Fibroblast of the conjunctiva (primary cell): ENCODE measurements around the gene KCNK1.

Source experiments
- DNase-seq: peaks from one replicate; pipeline ENCODE4 v3.0.0-alpha.2; 2010; ENCODE audit warnings: low read depth

KCNK1 gene

DNA sequence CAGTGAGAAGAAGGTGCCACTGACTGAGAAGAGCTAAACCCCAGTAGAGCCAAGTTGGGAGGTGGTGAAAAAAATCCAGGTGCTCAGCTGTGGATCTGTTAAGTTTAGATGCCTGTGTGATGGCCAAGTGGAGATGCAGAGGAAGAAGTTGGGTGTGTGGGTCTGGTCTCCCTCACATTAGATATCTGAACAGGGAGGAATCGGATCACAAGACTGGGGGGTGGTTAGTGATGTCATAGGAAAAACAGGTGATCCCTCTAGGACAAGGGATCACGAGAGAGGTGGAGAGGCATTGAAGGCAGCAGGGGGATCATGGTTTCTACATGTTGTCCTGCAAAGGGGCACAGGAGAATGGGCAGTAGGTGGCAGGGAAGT is 22.6 kb downstream of the KCNK1 start:
- DNase-seq, result no peak

DNA sequence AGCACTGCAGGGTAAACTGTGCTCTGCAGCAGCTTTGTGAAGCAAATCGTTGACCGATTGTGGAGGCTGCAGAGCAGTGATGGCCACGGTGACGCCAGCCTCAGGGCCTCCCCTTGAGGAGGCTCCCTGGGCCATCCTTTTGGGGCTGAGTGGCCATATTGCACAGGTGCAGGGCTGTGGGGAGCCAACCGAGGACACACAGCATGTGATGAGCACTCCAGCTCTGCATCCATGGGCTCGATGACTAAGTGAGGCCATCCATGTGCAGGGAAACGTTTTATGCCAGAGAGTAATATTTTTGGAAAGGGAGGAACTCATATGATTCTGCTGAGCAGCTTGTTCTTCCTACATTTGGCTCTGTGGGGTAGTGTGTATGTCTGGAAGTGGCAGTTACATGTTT is 24.6 kb downstream of the KCNK1 start:
- no peak for DNase-seq

DNA sequence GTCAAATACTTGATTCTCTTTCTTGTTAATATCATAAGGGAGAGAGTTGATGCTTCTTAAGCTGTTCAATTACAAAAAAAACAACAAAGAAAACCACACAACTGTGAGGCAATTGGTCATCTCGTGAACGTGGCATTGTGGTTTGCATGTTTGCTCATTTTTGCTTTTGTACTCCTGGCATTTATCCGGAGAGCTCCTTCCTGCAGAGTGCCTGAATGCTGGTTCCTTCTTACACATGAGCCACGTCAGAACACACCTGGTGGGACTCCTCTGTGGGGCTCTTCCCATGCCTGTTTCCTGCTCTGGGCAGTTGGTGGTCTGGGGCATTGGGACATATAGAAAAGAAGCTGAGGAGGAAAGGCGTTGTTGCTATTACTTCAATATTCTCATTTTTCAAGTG is 25.7 kb downstream of the KCNK1 start:
- no peak for DNase-seq

DNA sequence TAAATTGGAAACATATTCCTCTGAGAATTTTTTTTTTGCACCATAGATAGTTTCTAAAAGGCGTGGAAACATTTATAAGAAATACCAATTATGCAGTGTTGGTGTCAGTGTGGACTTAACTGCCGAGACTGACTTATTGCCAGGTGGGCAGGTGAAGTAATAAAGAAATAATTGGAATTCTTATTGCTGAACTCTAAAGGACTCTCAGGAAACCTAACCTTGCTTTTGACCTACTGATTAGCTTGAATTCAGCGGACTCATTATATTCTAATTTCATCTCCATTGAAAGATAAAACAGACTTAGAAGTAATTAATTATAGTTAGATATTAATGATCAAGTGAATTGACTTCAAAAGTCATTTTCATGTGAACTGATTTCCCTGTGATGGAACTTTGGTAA is 26.3 kb downstream of the KCNK1 start:
- DNase-seq, result no peak

DNA sequence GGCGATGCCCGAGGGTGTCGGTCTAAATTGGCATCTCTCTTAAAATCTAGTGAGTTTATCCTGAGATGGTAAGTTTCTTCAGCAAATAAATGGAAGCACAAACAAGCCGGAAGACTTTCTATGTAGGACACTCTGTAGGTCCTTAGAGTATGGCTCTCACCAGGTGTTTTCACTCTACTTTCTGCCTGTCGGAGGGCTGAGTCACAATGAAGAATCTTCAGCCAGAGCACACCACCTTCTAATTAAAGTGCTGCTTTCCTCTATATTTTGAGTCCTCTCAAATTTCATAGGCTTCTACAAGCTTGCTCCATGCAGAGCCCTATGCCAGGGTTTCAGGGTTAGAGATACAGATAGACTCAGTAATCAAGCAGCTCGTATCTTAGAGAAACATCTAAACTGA is 27.1 kb downstream of the KCNK1 start:
- DNase-seq, result no peak

DNA sequence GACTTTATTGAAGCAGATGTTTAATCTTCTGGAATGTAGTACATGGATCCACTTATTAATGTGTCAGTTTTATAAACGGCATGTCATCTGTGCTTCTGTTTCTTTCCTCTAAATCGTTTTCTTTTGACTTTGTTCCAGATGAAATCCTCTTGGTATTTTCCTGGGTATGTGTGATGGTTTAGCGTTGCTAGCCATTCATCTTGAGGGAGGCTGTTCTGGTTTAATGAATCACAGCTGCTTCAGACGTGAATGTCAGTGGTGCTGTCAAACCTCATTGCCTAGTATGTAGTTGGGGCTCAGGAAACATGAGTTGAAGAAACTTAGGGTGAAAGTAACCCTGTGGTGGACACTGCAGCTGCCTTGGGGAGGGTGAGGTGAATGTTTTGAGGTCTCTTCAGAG is 33.2 kb downstream of the KCNK1 start:
- DNase-seq, result no peak

DNA sequence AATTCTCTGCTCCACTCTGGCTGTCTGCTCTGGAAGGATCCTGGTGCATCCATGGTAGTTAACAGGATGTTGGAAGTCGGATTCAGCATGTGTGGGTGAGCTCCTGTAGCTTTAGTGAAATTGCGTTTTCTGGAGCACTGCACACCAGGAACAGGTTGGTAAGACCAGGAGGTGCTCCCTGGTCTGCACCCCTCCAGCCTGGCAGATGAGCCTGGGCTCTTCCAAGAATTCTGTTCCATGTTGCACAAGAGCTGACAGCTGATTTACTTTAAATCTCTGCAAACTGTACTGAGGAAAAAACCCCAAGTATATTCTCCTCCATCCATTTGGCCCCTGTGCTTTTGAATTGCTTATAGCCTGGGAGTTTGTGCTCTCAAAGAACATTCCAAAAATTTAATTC is 33.7 kb downstream of the KCNK1 start:
- no peak for DNase-seq

DNA sequence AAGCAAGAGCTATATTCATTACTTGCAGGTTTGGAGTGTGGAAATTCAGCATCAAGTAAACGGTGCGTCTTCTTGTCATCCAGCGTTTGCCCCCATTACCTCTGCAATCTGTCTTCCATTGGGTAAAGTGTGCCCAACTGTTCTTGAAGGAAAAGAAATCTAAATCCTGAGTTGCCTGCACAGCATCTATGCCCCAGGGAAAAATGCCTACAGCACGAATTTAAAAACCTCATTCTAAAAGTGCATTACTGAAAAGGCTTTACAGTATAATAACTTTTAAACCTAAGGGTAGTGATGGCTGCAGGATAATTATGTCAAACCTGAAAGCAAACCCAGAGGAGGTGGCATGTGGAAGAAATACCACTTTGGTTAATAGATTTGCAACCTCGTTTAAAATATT is 37.2 kb downstream of the KCNK1 start:
- no peak for DNase-seq

DNA sequence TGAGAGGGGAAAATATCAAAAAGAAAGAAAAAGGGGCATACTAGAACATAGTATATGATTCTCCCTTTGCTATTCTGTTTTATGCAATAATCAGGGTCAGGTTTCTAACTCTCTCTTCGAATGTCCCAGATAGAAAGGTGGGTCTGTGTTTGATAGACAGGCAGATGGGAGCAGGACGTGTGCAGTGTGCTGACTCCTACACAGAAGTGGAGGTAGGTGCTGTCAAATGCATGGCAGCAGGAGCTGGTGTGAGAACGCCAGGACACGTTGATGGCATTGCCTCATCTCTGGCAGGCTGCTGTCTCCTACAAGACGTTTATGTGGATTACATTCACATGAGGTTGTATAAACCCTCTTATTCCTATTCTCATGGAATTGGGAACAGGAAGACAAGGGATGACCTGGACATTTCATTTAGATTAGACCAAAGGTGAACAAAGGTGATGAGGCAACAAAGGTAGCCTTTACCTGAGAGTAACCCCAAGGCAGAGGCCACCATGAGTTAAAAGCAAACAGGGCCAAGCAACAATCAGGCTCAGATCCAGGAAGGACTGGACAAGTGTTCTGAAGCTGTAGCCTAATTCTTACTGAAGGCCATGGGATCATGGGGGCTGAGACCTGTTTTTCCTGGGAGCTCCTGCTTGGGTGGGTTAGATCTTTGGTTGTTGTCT is 37.8 kb downstream of the KCNK1 start:
- no peak for DNase-seq

DNA sequence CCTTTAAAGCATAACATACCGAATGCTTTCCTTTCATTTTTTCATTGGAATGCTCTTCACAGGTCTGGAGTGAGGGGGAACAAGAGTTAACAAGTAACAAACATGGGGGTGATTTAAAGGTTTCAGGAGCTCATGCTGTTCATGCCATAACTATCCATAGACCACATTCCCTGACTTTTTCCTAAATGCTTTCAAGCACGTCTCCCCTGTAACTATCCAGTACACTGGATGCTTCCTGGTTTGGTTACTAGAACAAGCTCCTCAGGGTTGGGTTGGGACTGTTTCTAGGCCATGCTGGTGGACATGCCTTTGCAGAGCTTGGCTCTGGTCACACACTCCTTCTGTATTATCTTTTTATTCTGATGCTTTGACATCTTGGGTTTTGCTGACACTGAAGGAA is 38.6 kb downstream of the KCNK1 start:
- no peak for DNase-seq

DNA sequence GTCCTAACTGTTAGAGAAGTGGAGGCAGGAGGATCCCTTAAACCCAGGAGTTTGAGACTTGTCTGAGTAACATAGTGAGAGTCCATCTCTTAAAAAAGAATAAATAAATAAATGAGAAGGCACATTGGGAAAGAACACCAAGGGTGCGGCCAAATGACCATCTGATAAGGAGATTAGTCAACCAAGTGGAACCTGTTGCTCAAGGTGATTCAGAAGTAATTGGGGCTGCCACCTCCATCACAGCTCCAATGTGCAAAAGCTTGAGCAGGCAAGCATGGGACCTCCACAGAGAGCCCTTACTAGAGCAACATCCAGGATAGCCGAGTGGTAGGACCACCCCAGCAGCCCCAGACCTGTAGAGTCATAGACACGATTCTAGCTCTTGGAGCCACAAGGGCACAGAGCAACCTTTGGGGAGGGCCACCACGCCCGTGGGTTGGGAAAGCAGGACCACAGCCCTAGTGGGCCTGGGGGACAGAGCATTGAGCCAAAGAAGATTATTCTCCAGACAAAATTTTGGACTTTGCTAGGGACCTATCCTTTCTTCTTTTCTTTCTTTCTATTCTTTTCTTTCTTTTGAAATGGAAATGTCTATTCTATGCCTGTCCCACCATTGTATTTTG is 40.9 kb downstream of the KCNK1 start:
- no peak for DNase-seq

DNA sequence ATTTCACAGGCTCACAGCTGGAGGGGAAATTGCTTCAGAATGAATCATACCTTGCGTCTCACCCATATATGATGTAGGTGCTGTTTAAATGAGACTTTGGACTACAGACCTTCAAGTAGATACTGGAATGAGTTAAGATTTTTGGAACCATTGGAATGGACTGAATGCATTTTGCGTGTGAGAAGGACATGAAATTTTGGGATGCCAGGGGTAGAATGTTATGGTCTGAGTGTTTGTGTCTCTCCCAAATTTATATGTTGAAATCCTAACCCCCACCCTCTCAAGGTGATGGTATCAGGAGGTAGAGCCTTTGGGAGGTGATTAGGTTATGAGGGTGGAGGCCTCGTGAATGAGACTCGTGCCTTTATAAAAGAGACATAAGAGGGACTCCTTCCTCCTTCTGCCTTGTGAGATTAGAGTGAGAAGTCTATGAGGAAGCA is 41.4 kb downstream of the KCNK1 start:
- no peak for DNase-seq

DNA sequence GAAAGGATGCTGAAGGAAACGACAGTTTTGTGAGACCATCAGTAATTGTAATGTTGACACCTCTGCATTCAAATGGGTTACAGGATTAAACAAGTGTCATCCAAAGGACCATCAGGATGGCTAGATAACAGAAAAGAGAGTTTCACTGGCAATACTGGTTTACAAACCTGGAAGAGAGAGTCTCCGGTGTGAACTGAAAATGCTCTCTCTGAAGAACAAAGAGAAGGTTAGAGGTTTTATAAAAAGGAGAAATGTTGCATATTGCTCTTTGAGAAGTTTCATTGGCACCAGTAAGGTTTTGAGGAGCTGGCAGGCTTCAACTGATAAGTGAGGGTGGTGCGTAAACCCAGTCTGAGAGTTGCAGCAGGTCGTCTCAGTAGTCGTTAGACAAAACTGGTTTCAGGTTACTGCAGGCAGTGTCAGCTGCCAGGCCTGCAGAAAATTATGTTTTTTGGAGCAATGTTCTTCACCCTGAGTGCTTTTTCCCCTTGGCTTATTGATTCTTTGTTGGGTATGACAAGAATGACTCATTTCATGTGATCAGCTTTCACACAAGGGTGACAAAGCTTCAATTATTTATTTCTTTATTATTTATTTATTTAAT is 42.2 kb downstream of the KCNK1 start:
- no peak for DNase-seq

DNA sequence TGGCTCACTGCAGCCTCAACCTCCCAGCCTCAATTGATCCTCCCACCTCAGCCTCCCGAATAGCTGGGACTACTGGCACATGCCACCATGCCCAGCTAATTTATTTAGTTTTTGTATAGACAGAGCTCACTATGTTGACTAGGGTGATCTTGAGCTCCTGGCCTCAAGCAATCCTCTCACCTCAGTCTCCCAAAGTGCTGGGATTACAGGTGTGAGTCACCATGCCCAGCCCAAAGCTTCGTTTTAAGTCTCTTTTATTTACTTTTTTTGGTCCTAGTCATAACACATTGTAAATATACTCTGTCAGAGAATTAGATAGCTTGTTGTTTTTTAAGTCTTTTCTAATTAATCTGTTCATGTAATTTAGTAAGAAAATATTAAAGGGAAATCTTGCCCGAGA is 42.8 kb downstream of the KCNK1 start:
- DNase-seq, result no peak

DNA sequence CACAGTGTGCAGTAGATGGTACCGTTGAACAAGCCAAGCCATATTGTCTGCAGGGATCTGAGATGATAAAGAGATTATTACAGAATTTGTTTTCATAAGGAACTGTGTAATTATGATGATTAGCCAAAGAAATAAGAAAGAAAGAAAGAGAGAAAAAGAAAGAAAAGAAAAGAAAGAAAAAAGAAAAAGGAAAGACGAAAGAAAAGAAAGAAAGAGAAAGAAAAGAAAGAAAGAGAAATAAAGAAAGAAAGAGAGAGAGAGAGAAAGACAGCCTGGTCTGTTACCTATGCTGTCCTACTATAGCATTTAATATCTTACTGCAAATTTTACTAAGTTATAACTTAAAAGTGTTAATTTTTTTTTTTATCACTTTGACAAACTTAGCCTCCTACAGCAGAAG is 43.6 kb downstream of the KCNK1 start:
- no peak for DNase-seq

DNA sequence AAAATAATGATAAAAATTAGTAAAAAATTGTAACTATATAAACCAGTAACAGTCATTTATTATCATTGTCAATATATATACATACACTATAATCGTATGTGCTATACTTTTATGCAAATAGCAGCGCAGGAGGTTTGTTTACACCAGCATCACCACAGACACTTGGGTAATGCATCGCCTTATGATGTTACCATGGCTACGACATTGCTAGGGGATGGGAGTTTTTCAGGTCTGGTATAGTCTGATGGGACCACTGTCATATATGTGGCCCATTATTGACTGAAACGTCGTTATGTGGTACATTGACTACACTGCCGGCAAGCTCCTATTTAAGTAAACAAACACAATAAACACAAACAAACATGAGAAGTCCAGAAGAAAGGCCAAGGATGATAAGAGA is 45.6 kb downstream of the KCNK1 start:
- no peak for DNase-seq

DNA sequence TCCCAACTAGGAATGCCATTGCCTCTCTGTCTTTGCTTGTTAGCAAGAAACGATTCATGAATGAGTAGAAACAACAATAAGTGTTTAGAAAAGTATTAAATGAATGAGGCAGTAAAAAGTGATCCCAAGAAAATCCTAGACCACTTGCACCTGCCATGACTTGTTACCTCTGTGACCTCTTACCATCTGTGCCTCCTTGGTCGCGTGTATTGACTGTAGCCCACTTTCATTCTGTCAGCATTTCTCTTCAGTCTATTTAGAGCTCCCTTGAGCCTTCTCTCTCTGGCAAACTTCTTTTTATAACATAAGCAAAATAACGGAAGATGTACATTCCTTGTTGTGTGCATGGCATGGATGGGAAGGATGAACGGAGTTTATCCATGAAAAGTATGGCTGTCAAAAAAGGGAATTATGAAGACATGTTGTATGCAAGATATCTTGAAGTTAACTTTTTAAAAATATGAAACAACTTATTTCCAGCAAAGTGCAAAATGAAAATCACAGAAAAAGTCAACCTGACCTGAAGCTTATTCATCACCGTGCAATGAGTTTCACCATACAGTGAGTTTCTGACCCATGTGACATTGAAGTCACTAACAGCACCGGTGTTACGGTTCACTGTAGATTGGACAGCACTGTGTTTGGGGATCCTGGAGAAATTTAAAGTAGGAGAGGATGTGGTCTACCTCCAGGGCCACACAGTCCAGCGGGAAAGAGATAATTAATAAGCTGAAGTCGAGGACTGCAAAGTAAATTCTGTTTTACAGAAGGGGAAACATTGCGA is 47.7 kb downstream of the KCNK1 start:
- no peak for DNase-seq

DNA sequence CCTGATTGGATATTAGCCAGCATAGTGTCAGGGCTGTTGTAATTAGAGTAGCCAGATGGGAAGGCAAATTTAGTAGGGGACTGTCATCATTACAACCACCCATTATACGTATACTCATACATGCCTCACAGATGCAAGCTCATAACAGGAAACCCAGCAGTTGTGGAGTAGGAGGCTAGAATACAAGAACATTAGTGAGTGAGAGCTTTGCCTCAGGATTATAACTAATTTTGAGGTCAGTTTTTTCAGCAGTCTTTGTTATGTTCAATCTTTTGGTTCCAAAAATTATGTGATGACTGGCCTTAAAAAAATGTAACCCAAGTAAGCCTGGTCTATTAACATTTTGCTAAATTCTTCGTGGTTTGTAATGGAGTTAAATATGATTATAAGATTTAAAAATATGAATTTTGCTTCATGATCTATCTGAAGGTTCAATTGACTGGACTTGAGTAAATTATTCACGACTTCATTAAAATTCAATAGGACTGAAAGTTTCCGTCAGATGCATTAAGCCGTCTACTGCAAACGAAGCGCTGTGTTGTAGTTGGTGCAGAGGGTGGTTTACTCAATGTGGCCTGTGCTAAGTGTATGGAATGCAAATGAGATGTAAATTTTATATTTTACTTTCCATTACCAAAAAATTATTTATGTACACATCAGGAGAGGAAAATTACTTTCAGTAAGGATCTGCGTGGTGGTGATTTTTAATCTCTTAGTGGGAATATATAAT is 48.8 kb downstream of the KCNK1 start:
- no peak for DNase-seq

DNA sequence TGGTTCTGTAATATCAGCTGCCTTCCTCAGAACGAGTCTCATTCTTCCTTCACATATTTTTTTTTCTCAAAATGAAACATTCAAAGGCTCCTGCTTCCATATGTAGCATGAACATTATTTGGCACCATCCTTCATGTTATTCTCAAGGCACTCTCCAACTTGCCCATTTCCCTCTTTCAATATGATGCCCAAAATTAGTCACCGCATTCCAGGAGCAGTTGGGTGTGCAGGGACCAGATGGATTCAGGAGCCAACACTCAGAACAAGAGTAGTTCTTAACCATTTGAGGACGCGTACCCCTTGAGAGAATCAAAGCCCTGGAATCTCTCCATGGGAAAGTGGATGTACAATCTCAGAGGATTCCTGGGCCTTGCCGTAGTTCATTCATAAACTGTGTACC is 50.3 kb downstream of the KCNK1 start:
- no peak for DNase-seq

DNA sequence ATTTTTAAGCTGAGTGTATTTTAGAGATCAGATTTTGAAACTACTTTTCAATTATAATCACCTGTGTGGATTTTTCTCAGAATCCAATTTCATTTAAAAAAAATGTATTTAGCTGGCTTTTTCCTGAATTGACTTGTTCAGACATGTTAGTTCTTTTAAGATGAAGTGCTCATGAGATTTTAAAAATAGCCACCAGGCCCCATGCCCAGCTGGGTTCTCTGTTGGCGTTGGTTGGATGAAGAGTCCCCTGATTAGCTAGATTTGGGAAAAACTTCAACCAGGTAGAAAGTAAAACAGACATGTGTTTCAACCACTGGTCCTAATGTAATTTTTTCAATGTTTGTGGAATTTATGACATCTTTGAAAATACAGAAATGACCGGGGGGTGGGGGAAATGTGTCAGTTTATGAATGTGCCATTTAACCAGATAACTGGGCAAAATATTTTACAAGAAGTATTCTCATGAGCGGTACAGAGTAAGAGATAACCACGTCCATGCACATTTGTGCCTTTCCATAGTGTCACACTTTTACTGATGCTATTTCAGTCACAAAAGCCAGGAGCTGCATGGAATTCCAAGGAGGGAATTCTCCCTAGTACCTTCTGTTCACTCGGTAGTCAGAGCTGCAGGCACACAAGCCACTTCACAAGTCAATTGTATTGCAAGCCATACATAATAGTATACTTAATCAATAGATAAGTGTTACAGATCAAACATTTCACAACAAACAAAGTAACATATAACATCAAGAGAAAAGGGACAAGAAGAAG is 51.1 kb downstream of the KCNK1 start:
- DNase-seq, result no peak

DNA sequence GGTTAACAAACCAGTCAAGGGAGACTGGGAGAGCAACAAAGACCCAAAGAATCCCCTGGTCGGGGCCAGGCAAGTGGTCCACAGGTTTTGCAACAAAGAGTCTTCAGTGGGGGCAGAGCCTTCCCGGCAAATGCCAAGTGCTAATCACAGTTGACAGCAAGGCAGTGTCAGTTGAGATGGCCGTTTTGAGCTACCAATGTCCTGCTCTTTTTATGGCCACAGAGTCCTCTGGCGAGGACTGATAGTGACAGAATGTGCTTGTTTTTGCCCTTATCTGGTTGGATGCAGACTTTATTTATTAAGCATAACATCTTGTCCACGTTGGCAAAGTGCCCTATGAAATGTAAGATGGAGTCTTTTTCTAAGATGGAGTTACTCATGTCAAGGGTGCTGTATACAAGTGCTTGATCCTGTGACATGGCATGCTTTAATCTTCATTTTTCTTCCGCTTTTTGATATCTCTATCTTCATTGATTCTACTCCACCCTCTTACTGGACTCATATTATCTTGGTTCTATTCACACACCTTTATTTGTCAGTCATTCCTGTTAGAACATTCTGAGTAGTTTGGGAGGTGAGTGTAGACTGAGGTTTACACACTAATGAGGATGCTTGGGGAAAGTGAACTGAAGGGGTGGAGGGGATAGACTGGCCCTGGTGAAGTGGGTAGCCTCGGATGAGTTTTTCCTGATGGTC is 51.8 kb downstream of the KCNK1 start:
- no peak for DNase-seq
